ENCODE data around the gene TAF11. TPM values are rescaled to one million over a fixed set of nuclear protein-coding genes. Genes with fewer than 3 reads are reported as not detected.
A peak's percentile ranks its signal among the peaks of the same experiment; 100 is the strongest.
"Not testable (repeated sequence)": the region's sequence is repeated elsewhere in the genome, so short reads cannot be mapped to it uniquely, and the experiment has no call there.

TAF11 gene, protein sequence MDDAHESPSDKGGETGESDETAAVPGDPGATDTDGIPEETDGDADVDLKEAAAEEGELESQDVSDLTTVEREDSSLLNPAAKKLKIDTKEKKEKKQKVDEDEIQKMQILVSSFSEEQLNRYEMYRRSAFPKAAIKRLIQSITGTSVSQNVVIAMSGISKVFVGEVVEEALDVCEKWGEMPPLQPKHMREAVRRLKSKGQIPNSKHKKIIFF
- total RNA-seq (10 to 100 TPM in 3 of 6 donors, 1 to 10 TPM in 3; 8.7 to 11.7 (median 10.1) TPM), polyA plus RNA-seq (10 to 100 TPM; 20.0 to 30.0 TPM)

DNA sequence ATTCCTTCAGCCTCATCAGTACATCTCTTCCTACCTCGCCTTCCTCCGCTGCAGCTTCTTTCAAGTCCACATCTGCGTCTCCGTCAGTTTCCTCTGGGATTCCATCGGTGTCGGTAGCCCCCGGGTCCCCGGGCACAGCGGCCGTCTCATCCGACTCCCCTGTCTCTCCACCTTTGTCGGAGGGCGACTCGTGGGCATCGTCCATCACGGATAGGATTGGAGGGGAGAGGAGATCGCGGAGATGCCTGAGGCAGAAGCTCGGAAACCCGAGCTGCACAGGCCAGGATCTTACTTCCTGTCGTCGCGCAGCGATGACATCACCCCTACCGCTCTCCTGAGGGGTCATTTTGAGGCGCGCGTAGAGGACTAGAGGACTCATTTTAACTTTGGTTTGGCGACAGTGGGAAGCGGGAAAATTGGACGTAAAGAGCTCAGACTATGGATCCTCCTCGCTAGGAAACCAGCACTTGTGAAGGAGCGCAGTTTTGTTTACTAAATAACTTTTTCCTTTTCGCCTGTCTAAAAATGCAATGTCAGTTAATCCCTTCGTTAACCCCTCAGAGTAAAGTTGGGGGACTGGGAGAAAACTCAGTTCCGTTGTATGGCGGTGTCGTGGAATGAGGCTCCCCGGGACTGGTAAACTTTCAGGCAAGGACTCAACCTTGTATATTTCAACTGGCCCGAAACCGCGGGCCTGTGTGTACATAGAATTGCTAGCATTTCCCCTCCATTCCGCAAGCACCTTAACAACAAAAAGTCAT, at the start of gene TAF11:
TAF11 (minus strand) TSS at position 290 of the 761 bp plus-strand sequence; CDS start at position 205, 85 bp downstream.
- ATAC-seq (peak; percentile 85 to 94 (median 89)), DNase-seq (peak; percentile 91 to 97 (median 92)), FAIRE-seq (no peak)
- peak within 1 kb of the TSS; percentile 54 to 86 (median 80) for H3K27ac ChIP-seq
- H3K9me3 ChIP-seq = no peaks in the 10 kb centered on the region
- TF ChIP-seq, protein P1, sequence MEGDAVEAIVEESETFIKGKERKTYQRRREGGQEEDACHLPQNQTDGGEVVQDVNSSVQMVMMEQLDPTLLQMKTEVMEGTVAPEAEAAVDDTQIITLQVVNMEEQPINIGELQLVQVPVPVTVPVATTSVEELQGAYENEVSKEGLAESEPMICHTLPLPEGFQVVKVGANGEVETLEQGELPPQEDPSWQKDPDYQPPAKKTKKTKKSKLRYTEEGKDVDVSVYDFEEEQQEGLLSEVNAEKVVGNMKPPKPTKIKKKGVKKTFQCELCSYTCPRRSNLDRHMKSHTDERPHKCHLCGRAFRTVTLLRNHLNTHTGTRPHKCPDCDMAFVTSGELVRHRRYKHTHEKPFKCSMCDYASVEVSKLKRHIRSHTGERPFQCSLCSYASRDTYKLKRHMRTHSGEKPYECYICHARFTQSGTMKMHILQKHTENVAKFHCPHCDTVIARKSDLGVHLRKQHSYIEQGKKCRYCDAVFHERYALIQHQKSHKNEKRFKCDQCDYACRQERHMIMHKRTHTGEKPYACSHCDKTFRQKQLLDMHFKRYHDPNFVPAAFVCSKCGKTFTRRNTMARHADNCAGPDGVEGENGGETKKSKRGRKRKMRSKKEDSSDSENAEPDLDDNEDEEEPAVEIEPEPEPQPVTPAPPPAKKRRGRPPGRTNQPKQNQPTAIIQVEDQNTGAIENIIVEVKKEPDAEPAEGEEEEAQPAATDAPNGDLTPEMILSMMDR (IDR thresholded peaks at IDR 0.05) = no peak
- intact Hi-C loops (cut with DNase I) = no loop called here
- no peaks in the 10 kb centered on the region for H3K36me3 ChIP-seq
- peak within 1 kb of the TSS; percentile 56 to 94 (median 72) for H3K4me3 ChIP-seq
- H3K27me3 ChIP-seq = no peaks in the 10 kb centered on the region
- peaks cover 3 to 22% (median 5%) of the 10 kb centered on the region in 3 donors for H3K4me1 ChIP-seq
- WGBS, 2 donors = 0% methylated on average over 43 of the region's 43 CpGs

DNA sequence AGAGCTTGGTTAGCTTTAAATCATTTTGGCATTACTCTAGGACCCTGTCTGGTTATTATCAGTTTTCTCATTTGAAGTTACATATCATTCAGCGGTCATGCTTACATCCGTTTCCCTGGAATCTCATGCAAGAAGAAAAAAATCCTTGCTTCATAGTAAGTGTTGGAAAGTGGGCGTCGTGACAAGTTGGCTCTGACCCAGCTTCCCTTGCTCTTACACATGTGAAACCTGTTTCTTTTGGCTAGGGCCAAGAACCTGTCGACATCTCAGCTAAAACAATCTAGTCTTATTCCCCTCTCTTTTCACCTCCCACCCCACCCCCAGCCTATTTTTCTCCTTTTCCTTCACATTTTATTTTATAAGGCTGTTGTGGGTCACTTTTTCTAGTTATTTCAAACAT, 46.7 kb upstream of the TAF11 start:
- ATAC-seq (peak; percentile 83 to 89 (median 88)), DNase-seq (peak; percentile 75 to 92 (median 86)), FAIRE-seq (no peak)
- TF ChIP-seq, protein P1 (IDR thresholded peaks at IDR 0.05) = no peak
- intact Hi-C loops (cut with DNase I) = no loop called here
- Histone ChIP-seq H3K4me1 (peaks cover 4 to 18% (median 13%) of the 10 kb centered on the region in 3 donors), H3K27ac (no peak overlapping the region), H3K9me3 (no peaks in the 10 kb centered on the region), H3K4me3 (no peak overlapping the region), H3K36me3 (no peaks in the 10 kb centered on the region), H3K27me3 (no peaks in the 10 kb centered on the region)
- WGBS, 2 donors = 6 to 8% methylated on average over 5 of the region's 5 CpGs

DNA sequence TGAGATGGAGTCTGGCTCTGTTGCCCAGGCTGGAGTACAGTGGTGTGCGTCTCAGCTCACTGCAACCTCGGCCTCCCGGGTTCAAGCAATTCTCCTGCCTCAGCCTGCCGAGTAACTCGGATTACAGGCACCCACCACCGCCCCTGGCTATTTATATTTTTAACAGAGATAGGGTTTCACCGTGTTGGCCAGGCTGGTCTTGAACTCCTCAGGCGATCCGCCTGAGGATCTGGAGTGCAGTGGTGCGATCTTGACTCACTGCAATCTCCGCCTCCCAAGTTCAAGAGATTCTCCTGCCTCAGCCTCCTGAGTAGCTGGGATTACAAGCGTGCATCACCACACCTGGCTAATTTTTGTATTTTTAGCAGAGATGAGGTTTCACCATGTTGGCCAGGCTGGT, 44.4 kb upstream of the TAF11 start:
- intact Hi-C loops (cut with DNase I) = not testable (repeated sequence)

DNA sequence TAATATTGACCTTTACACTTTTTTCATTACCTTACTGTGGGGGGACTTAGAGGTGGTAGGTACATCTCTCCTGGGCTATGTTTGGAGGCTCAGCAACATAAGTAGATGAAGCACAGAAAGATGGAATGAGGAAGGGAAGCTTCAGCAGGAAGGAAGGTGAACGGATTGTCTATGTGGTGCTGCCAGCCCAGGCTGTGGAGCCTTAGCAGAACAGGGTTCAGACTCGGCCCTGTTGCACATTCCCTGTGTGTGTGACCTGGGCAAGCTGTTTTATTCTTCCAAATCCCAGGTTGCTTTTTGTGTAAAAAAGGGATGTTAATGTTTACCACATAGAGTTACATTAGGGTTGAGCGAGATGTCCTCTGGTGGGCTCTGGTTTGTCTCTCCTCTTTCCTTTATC, 42.4 kb upstream of the TAF11 start:
- ATAC-seq (no peak), DNase-seq (no peak), FAIRE-seq (no peak)
- H3K9me3 ChIP-seq = no peaks in the 10 kb centered on the region
- no peak overlapping the region for H3K27ac ChIP-seq
- H3K4me1 ChIP-seq = peaks cover 2 to 19% (median 18%) of the 10 kb centered on the region in 3 donors
- H3K27me3 ChIP-seq = no peaks in the 10 kb centered on the region
- TF ChIP-seq, protein P1 (IDR thresholded peaks at IDR 0.05) = no peak
- WGBS, 2 donors = 87 to 98% methylated on average over 3 of the region's 3 CpGs
- H3K36me3 ChIP-seq = no peaks in the 10 kb centered on the region
- intact Hi-C loops (cut with DNase I) = no loop called here
- H3K4me3 ChIP-seq = no peak overlapping the region

More for the DNA sequence above, 44.4 kb upstream of the TAF11 start:
- H3K27me3 ChIP-seq, FAIRE-seq, H3K4me3 ChIP-seq, H3K27ac ChIP-seq, DNase-seq, H3K36me3 ChIP-seq, H3K9me3 ChIP-seq, ATAC-seq: not testable (repeated sequence)
- peaks cover 4 to 21% (median 20%) of the 10 kb centered on the region in 3 donors for H3K4me1 ChIP-seq
- WGBS, 2 donors = 95 to 99% methylated on average over 12 of the region's 12 CpGs

DNA sequence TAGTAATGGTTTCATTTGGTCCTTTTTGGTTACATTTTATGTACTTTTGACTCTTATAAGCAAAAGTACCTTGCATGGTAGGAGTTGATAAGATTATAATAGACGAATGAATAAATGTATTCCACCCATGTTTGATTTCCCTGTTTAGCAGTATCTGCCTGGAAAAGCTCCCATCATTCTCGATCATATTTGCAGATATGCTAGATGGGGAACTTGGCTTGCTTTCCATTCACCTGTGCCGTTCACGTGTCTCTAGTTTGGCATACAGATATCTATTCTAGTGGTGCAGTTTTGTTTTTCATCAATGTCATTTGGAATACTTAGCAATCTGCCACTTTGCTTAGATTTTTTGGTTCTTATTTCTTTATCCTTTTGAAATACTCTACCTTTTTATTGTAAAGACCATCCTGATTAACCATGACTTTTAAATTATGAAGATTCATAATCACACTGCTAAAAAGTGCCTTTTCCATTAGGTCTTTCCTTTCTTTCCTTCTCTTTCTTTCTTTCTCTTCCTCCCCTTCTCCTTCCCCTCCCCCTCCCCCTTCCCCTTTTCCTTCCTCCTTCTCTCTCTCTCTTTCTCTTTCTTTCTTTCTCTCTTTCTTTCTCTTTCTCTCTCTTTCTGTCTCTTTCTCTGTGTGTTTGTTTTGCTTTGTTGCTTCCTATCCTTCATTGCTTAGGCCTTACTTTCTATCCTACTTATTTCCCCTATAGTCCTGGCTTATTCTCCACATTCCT, 41.6 kb upstream of the TAF11 start:
- 18 to 22% methylated on average over 4 of the region's 4 CpGs for WGBS, 2 donors
- Histone ChIP-seq H3K36me3 (no peaks in the 10 kb centered on the region), H3K27ac (no peak overlapping the region), H3K4me3 (no peak overlapping the region), H3K27me3 (no peaks in the 10 kb centered on the region), H3K9me3 (no peaks in the 10 kb centered on the region), H3K4me1 (peaks cover 0 to 11% (median 10%) of the 10 kb centered on the region in 3 donors)
- TF ChIP-seq, protein P1 (IDR thresholded peaks at IDR 0.05) = no peak
- intact Hi-C loops (cut with DNase I) = no loop called here
- ATAC-seq (peak in 2 of 4 donors; percentile 48 to 51), FAIRE-seq (no peak), DNase-seq (no peak)
